Naive B cell (primary cell): ENCODE results near the gene RABGAP1L. TPM values are rescaled to one million over a fixed set of nuclear protein-coding genes. Genes with fewer than 3 reads are reported as not detected.
"Not testable (repeated sequence)": the region's sequence is repeated elsewhere in the genome, so short reads cannot be mapped to it uniquely, and the experiment has no call there.

Source experiments
- ATAC-seq, 2 donors: fragments of 150-1000 bp; cut with Tn5 transposase; 2 replicates each; pipeline ENCODE4 v1.10.0; 2021; ENCODE audit warnings: low read depth in 2 of 2, mild to moderate bottlenecking in 2 of 2, moderate library complexity in 2 of 2
- DNase-seq: peaks from one replicate; pipeline ENCODE4 v3.0.0; 2022
- H3K27ac Mint-ChIP-seq, 6 donors: one replicate each; pipeline ENCODE4 v1.8.0; 2020 to 2022; ENCODE audit warnings: mild to moderate bottlenecking in 6 of 6, mixed read lengths in 6 of 6, moderate library complexity in 5 of 6, inconsistent platforms in 2 of 6
- H3K27me3 Mint-ChIP-seq, 3 donors: one replicate each; pipeline ENCODE4 v1.8.0; 2021 to 2022; ENCODE audit warnings: mixed read lengths in 3 of 3, mild to moderate bottlenecking in 1 of 3
- H3K36me3 Mint-ChIP-seq, 2 donors: one replicate each; pipeline ENCODE4 v1.8.0; 2020 to 2022; ENCODE audit warnings: mixed read lengths in 2 of 2, inconsistent platforms in 1 of 2, mild to moderate bottlenecking in 1 of 2
- H3K4me1 Mint-ChIP-seq, 3 donors: one replicate each; pipeline ENCODE4 v1.8.0; 2020 to 2022; ENCODE audit warnings: mixed read lengths in 3 of 3, inconsistent platforms in 1 of 3, mild to moderate bottlenecking in 1 of 3, moderate library complexity in 1 of 3
- H3K4me3 Mint-ChIP-seq, 8 donors: one replicate each; pipeline ENCODE4 v1.8.0; 2020 to 2022; ENCODE audit warnings: mild to moderate bottlenecking in 8 of 8, mixed read lengths in 8 of 8, moderate library complexity in 8 of 8, inconsistent platforms in 2 of 8
- H3K9me3 Mint-ChIP-seq, 7 donors: one replicate each; pipeline ENCODE4 v1.8.0; 2020 to 2022; ENCODE audit warnings: mixed read lengths in 7 of 7, mild to moderate bottlenecking in 5 of 7, inconsistent platforms in 2 of 7, moderate library complexity in 1 of 7
- polyA plus RNA-seq, 6 donors: library from polyadenylated mRNA; unstranded; fragments of 300-500 nt; fragmentation: Illumina TruSeq; gene quantifications; one replicate each; pipeline ENCODE4 v1.2.3, GENCODE V29; 2021; ENCODE audit warnings: low read depth in 6 of 6

RABGAP1L gene
- polyA plus RNA-seq, 6 donors from 2014 or later, result 24.0 to 90.2 (median 79.0) TPM

DNA sequence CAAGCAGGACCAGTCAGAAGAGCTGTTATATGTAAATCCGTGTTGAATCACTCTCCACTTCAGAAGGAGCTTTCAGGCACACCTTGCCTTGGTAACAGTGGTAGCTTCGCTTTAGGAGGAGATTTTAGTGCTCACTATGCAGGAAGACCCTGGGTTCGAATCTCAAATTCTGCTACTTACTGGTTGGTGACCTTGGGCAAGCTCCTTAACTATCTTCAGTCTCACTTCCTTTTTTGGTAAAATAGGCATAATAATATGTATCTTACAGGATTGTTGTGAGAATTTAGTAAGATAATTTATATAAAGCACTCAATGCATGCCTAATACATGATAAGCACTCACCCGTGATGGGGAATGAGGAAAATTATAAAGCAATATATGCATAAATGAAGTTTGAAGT is 241.8 kb downstream of the RABGAP1L start:
- H3K36me3 Mint-ChIP-seq, result peaks cover 15 to 49% of the 10 kb centered on the region in 2 donors
- no peak overlapping the region for H3K4me3 Mint-ChIP-seq
- ATAC-seq (no peak), DNase-seq (no peak)
- peaks cover 5 to 13% (median 10%) of the 10 kb centered on the region in 3 donors for H3K4me1 Mint-ChIP-seq
- H3K27me3 Mint-ChIP-seq, result no peaks in the 10 kb centered on the region
- H3K9me3 Mint-ChIP-seq, result peaks cover 0 to 3% (median 0%) of the 10 kb centered on the region in 7 donors
- no peak overlapping the region for H3K27ac Mint-ChIP-seq

GRCh38 chr1:174405219-174405618 is 245.9 kb downstream of the RABGAP1L start:
- H3K4me1 Mint-ChIP-seq, result peaks cover 15 to 27% (median 25%) of the 10 kb centered on the region in 3 donors
- H3K27ac Mint-ChIP-seq, result no peak overlapping the region
- no peak for DNase-seq
- H3K27me3 Mint-ChIP-seq, result no peaks in the 10 kb centered on the region
- H3K36me3 Mint-ChIP-seq, result peaks cover 22 to 37% of the 10 kb centered on the region in 2 donors
- peaks cover 0 to 7% (median 0%) of the 10 kb centered on the region in 7 donors for H3K9me3 Mint-ChIP-seq
- H3K4me3 Mint-ChIP-seq, result no peak overlapping the region
- no peak for ATAC-seq

DNA sequence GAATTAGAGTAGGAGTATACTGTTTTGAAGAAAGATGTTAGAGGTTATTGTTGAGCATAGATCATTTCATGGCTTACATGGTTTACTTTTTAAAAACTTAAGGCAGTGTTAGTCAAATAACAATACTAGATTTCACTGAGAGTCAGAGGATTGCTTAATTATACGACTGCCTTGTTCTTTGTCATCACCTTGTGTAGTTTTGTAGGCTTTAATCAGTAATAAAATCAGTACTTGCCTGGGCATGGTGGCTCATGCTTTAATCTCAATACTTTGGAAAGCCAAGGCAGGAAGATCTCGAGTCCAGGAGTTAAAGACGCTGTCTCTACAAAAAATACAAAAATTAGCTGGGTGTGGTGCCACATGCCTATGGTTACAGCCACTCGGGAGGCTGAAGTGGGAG is 247.1 kb downstream of the RABGAP1L start:
- peaks cover 19 to 30% (median 29%) of the 10 kb centered on the region in 3 donors for H3K4me1 Mint-ChIP-seq
- H3K9me3 Mint-ChIP-seq, result peaks cover 0 to 12% (median 4%) of the 10 kb centered on the region in 7 donors
- ATAC-seq, result no peak
- H3K27ac Mint-ChIP-seq, result no peak overlapping the region
- H3K36me3 Mint-ChIP-seq, result peaks cover 27 to 32% of the 10 kb centered on the region in 2 donors
- no peaks in the 10 kb centered on the region for H3K27me3 Mint-ChIP-seq
- no peak for DNase-seq
- peak overlapping the region in 1 of 8 donors; percentile 13 for H3K4me3 Mint-ChIP-seq

DNA sequence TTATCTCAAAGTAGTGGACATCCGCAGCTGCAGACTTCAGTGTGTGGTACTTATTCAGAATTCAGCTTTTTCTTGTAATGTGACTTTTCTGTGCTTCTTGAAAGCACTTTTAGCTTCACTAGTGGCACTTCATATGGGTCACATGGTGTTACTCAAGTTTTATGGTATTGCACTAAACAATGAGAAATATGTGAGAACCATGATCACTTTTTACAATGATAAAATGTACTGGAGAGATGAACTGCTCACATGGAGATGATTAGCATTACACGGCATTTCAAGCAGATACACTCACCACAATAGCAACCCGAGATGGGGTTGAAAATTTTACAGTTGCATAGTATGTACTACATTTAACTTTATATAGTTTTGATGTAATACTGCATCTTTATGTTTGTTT is 248.3 kb downstream of the RABGAP1L start:
- DNase-seq (no peak), ATAC-seq (no peak)

GRCh38 chr1:174408146-174408545 is 248.8 kb downstream of the RABGAP1L start:
- H3K9me3 Mint-ChIP-seq, result peaks cover 3 to 19% (median 13%) of the 10 kb centered on the region in 7 donors
- H3K36me3 Mint-ChIP-seq, result peaks cover 26 to 30% of the 10 kb centered on the region in 2 donors
- no peak for DNase-seq
- H3K4me1 Mint-ChIP-seq, result peaks cover 24 to 35% (median 29%) of the 10 kb centered on the region in 3 donors
- ATAC-seq, result no peak
- no peaks in the 10 kb centered on the region for H3K27me3 Mint-ChIP-seq
- peak overlapping the region in 1 of 6 donors; percentile 87 for H3K27ac Mint-ChIP-seq
- no peak overlapping the region for H3K4me3 Mint-ChIP-seq

More for the DNA sequence above, 248.3 kb downstream of the RABGAP1L start:
- Mint-ChIP-seq H3K4me3 (no peak overlapping the region), H3K9me3 (peaks cover 3 to 17% (median 13%) of the 10 kb centered on the region in 7 donors), H3K27me3 (no peaks in the 10 kb centered on the region), H3K27ac (no peak overlapping the region), H3K36me3 (peaks cover 31 to 35% of the 10 kb centered on the region in 2 donors), H3K4me1 (peaks cover 24 to 35% (median 33%) of the 10 kb centered on the region in 3 donors)

DNA sequence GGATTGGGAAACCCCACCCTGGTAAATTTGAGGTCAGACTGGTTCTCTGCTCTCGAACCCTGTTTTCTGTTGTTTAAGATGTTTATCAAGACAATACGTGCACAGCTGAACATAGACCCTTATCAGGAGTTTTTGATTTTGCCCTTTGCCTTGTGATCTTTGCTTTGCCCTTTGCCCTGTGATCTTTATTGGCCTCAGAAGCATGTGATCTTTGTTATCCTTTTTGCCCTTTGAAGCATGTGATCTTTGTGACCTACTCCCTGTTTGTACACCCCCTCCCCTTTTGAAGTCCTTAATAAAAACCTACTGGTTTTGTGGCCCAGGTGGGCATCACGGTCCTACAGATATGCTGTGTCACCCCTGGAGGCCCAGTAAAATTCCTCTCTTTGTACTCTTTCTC is 250.5 kb downstream of the RABGAP1L start:
- not testable (repeated sequence) for ATAC-seq, DNase-seq, H3K4me3 Mint-ChIP-seq, H3K27me3 Mint-ChIP-seq
- Mint-ChIP-seq H3K27ac (peak overlapping the region in 1 of 6 donors; percentile 34), H3K4me1 (peaks cover 33 to 49% (median 37%) of the 10 kb centered on the region in 3 donors), H3K9me3 (peaks cover 3 to 19% (median 13%) of the 10 kb centered on the region in 7 donors), H3K36me3 (peaks cover 21 to 28% of the 10 kb centered on the region in 2 donors)

DNA sequence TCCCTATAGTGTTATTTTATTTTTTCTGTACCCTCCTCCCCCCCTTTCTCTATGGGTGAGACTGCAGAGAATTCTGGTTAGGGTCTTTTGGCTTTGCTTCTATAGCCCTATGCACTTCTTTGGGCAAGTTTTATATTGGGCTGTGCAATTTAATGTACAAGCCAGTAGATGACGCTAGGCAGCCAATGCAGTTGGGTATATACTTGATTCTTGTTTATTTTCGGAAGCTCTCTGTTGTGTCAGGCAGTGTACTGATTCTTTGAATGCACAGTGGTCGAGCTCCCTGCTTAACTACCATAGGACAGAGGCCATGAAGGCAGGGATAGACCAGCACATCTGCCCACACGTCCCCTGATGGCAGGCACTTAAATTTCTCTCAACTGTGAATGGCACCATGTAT is 254.3 kb downstream of the RABGAP1L start:
- H3K36me3 Mint-ChIP-seq, result peaks cover 18 to 28% of the 10 kb centered on the region in 2 donors
- no peak for ATAC-seq
- no peak for DNase-seq
- H3K4me3 Mint-ChIP-seq, result peak overlapping the region in 2 of 8 donors; percentile 28 to 73
- H3K27ac Mint-ChIP-seq, result peak overlapping the region in 2 of 6 donors; percentile 26 to 45
- H3K27me3 Mint-ChIP-seq, result no peaks in the 10 kb centered on the region
- H3K4me1 Mint-ChIP-seq, result peaks cover 36 to 46% (median 37%) of the 10 kb centered on the region in 3 donors
- H3K9me3 Mint-ChIP-seq, result peaks cover 3 to 19% (median 13%) of the 10 kb centered on the region in 7 donors

DNA sequence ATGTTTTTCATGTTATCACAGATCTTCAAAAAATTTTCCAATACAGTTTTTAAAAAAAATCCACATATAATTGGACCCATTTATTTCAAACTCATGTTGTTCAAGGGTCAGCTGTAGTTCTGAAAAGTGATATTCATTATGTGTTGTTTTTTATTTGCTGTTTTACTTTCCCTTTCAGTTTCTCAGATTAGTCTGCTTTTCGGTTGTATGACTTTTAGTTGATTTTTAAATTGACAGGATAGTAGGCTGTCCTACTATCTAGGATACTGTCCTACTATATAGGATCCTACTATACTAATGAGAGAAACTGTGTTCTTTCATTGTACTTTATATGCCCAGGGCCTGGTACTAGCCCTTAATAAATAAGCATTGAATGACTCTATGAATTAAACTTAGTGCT is 254.9 kb downstream of the RABGAP1L start:
- Mint-ChIP-seq H3K4me1 (peaks cover 34 to 42% (median 37%) of the 10 kb centered on the region in 3 donors), H3K36me3 (peaks cover 13 to 23% of the 10 kb centered on the region in 2 donors)

GRCh38 chr1:174415506-174415905 is 256.2 kb downstream of the RABGAP1L start:
- peaks cover 34 to 41% (median 39%) of the 10 kb centered on the region in 3 donors for H3K4me1 Mint-ChIP-seq
- DNase-seq, result no peak
- no peak for ATAC-seq
- H3K4me3 Mint-ChIP-seq, result no peak overlapping the region
- H3K27me3 Mint-ChIP-seq, result no peaks in the 10 kb centered on the region
- peaks cover 12 to 13% of the 10 kb centered on the region in 2 donors for H3K36me3 Mint-ChIP-seq
- H3K9me3 Mint-ChIP-seq, result peaks cover 3 to 19% (median 8%) of the 10 kb centered on the region in 7 donors
- peak overlapping the region in 1 of 6 donors; percentile 62 for H3K27ac Mint-ChIP-seq

More for the DNA sequence above, 254.9 kb downstream of the RABGAP1L start:
- ATAC-seq (peak in 1 of 2 donors; percentile 25), DNase-seq (no peak)
- Mint-ChIP-seq H3K27ac (peak overlapping the region in 3 of 6 donors; percentile 1 to 53 (median 41)), H3K4me3 (peak overlapping the region in 2 of 8 donors; percentile 27 to 51), H3K9me3 (peaks cover 3 to 19% (median 11%) of the 10 kb centered on the region in 7 donors), H3K27me3 (no peaks in the 10 kb centered on the region)

DNA sequence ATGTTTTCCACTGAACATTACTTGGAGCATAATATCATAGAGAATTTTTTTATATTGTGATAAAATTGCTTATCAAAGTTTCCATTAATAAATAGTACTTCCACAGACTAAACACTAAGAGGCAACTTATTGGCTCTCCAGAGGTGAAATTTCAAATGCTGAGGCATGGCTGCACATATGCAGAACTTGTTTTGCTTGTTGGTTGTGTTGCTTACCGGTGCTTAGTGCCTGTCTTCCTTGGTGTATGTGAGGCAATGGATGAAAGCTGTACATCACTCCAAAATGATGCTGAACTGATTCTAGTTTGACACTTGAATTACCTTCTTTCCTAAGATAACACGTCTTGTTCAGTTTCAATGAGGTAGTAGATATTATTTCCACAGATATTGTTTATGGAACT is 258.6 kb downstream of the RABGAP1L start:
- peaks cover 23 to 31% (median 27%) of the 10 kb centered on the region in 3 donors for H3K4me1 Mint-ChIP-seq
- DNase-seq, result no peak
- H3K27me3 Mint-ChIP-seq, result no peaks in the 10 kb centered on the region
- H3K4me3 Mint-ChIP-seq, result no peak overlapping the region
- H3K27ac Mint-ChIP-seq, result peak overlapping the region in 1 of 6 donors; percentile 52
- H3K9me3 Mint-ChIP-seq, result peaks cover 0 to under 1% (median 0%) of the 10 kb centered on the region in 7 donors
- peaks cover 0 to 10% of the 10 kb centered on the region in 2 donors for H3K36me3 Mint-ChIP-seq
- ATAC-seq, result no peak

GRCh38 chr1:174425121-174425520 is 265.8 kb downstream of the RABGAP1L start:
- H3K27ac Mint-ChIP-seq, result no peak overlapping the region
- H3K36me3 Mint-ChIP-seq, result peaks cover 0 to 10% of the 10 kb centered on the region in 2 donors
- H3K4me1 Mint-ChIP-seq, result peaks cover 6 to 9% (median 6%) of the 10 kb centered on the region in 3 donors
- DNase-seq (no peak), ATAC-seq (no peak)
- no peaks in the 10 kb centered on the region for H3K27me3 Mint-ChIP-seq
- no peak overlapping the region for H3K4me3 Mint-ChIP-seq
- no peaks in the 10 kb centered on the region for H3K9me3 Mint-ChIP-seq

DNA sequence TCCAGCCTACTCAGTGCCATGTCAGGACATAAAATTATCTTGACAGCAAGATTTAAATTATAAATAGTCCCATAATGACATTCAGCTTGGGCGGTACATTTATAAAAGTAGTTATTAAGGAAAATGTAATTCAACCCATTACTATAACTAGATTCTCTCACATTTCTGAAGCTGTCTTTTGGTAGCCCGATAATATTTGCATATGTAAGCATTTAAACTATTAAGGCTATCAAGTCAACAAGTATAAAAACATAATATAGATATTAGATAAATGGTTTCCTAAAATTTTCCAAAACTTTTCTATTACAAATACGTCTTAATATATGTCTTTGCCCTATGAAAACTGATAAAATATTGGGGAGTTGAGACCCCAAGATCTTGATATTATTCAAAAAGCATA is 266.8 kb downstream of the RABGAP1L start:
- Mint-ChIP-seq H3K27me3 (no peaks in the 10 kb centered on the region), H3K9me3 (no peaks in the 10 kb centered on the region), H3K4me3 (no peak overlapping the region), H3K4me1 (peaks cover 6 to 9% (median 6%) of the 10 kb centered on the region in 3 donors), H3K27ac (no peak overlapping the region), H3K36me3 (peaks cover 0 to 6% of the 10 kb centered on the region in 2 donors)
- DNase-seq (no peak), ATAC-seq (no peak)

DNA sequence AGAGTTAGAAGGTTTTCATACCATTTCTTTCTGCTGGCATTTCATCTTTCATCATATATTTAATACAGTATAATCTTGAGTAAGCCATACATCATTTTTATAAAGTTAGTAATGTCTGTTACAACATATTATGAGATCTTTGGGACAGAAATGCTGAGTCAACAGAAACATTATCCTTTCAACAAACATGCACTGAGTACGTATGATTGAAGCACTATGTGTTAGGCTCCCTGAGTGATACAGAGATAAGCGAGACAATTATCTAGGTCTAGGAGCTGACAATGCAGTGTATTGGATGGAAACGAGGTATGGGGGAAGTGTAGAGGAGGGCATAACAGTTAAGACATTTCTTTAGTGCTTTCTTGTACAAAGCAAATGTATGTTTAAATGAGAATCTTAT is 268.7 kb downstream of the RABGAP1L start:
- H3K4me3 Mint-ChIP-seq, result no peak overlapping the region

GRCh38 chr1:174428739-174429138 is 269.4 kb downstream of the RABGAP1L start:
- Mint-ChIP-seq H3K4me1 (peaks cover 5 to 6% (median 6%) of the 10 kb centered on the region in 3 donors), H3K36me3 (no peaks in the 10 kb centered on the region), H3K9me3 (no peaks in the 10 kb centered on the region), H3K4me3 (no peak overlapping the region), H3K27me3 (no peaks in the 10 kb centered on the region), H3K27ac (no peak overlapping the region)
- DNase-seq (no peak), ATAC-seq (no peak)

More for the DNA sequence above, 268.7 kb downstream of the RABGAP1L start:
- Mint-ChIP-seq H3K27ac (no peak overlapping the region), H3K4me1 (peaks cover 5 to 6% (median 6%) of the 10 kb centered on the region in 3 donors), H3K9me3 (no peaks in the 10 kb centered on the region), H3K27me3 (no peaks in the 10 kb centered on the region), H3K36me3 (no peaks in the 10 kb centered on the region)
- DNase-seq, result no peak
- ATAC-seq, result no peak
